ENCODE data around the gene DENND1A.

Gene DENND1A

DNA sequence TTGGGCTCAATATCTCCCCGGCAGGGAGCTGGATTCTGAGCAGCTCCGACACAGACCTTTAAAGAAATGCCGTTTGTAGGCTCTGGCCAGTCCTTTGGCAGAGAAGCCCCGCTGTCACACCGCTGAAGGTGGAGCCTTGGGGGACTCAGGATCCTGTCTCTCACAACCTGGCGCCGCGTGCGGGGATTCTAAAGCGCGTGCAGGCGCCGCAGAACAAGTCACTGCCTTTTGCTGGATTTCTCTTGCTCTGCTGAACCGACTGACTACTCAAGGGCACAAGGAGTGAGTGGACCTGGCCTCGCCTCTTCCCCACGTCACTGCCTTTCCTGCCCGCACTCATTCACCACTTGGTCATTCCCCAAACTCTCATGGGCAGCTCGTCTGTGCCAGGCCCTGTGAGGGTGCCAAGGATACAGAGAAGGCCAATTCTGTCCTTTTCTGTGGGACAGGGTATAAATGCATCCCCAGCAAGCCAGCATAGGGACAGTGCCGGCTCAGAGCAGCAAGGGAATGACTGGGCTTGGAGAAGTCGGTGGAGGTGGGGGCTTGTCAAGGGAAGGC, 504.6 kb downstream of the DENND1A start:
- DNase-seq (ENCODE audit: low spot score), result no peak

DNA sequence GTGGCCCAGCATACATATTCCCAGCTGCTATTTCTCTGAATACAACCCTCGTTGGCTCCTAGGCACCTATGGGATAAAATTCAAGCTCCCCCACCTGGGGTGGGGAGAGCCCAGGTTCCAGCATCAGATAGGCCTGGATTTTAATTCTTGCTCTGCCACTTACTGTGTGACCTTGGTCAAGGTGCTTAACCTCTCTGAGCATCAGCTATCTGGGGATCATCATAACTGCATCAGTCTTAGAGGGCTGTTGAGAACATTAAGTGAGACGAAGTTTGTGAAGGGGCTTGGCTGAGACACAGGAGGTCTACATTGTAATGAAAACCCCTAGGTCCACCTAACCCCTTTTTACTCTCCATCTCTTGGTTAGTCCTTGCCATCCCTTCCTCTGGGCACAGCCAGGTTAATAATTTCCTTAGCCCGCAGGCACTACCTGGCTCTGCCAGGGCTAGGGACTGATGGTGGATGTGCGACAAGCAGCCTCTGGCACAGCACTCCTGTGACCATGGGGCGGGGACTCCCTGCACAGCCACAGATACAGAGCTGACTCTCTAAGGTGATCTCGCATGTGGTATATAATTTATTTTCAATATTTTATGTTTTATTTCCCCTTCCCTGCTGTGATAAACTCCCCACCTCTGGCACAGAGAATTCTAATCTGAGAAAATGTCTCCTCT, 505.2 kb downstream of the DENND1A start:
- no peak for DNase-seq (ENCODE audit: low spot score)

DNA sequence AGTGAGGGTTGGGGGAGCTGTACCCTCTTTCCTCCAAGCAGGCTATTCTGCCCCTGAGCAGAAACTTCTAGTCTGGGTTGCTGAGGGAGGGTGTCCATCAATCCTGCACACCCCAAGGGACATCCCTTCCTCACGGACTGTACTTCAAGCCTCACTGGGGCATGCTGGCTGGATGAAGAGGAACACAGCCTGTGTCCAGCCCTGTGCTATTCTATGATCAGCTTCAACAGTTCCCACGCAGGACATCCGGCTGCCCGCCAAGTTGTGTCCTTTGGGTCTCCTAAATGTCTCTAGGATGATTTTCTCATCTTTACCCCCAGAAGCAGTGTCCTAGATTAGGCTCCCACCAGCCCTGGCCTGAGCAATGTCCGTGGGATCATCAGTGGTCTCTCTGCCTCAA, 505.8 kb downstream of the DENND1A start:
- no peak for DNase-seq (ENCODE audit: low spot score)

DNA sequence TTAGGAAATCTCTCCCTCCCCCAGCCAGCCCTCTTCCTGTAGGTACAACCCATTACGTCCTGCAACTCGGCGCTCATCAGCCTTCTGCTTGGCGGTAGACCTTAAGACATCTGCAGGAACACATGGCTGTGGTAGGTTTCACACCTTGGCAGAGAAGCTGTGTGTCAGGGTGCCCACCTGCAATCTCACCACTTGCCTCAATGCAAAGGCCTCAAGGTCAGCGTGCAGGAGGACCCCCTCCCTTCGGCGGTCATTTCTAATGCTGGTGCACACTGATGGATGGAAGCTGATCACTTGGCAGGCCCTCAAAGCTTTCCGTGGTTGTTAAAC, 506.6 kb downstream of the DENND1A start:
- DNase-seq (ENCODE audit: low spot score), result no peak

DNA sequence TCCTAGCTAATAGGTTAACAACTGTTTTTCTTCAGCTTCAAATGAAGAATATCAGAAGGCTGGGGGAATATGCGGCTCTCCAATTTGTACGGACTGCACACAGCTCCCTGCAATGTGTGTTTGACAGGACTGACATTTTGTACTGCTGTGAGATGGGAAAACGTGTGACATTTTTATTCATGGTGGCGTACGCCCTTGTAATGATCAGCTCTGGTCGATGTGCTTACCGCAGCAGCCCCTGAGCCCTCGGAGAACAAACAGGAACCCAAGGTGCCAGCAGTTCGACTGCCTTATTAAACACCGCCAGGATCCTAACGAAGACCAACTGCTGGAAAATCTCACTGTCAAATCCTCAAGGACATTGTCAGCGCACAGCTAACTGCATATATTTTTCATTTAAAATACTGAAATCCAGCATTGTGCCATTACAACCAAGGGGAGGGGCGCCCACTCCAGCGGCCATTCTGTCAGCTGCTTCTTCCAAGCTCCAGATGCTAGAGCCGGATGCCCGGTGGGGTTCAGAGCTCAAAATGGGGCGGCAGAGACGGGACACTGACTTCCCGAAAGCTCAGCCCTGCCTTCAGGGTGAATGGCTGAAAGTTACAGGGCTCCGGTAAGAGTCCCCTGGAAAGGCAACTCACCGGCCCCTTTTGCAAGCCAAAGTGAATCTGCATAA, 507.2 kb downstream of the DENND1A start:
- DNase-seq (ENCODE audit: low spot score), result no peak

DNA sequence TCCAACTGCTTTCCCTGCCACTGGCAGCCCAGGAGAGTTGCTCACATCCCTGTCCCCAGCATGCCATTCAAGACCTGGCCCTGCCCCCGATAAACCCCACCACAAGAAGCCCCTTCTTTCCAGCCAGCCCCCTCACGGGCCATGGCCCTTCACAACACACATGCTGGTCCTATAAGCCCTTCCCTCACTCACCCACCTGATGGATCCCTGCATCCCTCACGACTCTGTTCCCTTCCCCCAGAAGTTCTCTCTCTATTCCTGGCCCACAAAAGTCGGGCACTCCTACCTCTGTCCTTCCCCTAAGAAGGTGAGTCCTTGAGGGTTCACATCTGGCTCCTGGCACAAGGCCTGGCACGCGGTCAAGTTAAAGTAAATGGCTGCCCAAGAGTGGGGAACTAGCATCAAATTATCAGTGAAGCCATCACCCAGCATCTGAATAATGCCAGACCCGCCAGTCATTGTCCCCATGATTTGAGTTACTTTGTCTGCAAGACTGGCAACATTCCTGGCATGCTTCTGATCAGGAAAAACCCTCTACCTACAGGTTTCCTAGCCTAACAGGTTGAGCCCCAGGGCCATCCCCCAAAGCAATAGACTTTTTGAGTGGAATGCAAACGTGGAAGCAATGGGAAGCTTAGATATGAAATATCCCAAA, 508.0 kb downstream of the DENND1A start:
- no peak for DNase-seq (ENCODE audit: low spot score)

DNA sequence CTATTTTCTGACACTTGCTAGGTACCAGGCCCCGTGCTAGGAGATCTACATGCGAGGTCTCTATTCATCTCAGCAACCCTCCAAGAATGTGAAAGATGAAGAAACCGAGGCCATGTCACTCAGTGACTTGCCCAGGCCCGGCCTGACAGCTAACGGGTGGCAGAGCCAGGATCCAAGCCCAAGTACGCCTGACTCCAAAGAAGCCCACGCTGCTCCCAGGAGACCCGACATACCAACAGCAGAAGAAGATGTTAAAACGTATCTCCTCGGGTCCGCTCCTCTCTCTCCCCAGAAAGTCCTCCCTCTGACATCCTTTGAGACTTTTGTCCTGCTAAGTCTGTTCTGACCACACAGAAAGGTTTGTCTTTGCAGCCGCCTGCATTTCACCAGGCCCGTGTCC, 508.7 kb downstream of the DENND1A start:
- DNase-seq (ENCODE audit: low spot score), result no peak

DNA sequence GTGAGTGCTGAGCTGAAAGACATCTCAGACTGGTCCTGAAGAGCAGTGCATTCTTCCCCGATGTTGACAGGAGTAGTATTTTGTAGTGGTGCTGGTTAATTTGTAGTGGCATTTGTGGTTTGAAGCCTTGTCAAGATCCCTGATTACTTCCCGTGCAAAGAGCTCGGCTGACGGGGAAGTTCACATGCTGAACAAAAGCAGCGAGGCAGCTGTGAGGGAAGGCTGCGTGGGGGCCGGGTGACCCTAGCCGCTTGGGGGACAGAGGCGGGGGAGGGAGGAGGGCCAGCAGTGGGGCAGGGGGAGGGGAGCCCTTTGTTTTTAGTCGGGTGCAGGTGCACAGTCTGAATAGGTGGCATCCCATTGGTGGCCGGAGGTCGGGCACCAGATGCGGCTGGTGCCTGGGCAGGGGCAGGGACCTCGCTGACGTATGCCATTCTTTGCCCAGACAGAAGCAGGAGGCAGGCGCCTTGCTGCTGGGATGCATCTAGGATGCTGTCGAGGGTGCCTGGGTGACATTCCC, 509.3 kb downstream of the DENND1A start:
- DNase-seq (ENCODE audit: low spot score), result no peak

DNA sequence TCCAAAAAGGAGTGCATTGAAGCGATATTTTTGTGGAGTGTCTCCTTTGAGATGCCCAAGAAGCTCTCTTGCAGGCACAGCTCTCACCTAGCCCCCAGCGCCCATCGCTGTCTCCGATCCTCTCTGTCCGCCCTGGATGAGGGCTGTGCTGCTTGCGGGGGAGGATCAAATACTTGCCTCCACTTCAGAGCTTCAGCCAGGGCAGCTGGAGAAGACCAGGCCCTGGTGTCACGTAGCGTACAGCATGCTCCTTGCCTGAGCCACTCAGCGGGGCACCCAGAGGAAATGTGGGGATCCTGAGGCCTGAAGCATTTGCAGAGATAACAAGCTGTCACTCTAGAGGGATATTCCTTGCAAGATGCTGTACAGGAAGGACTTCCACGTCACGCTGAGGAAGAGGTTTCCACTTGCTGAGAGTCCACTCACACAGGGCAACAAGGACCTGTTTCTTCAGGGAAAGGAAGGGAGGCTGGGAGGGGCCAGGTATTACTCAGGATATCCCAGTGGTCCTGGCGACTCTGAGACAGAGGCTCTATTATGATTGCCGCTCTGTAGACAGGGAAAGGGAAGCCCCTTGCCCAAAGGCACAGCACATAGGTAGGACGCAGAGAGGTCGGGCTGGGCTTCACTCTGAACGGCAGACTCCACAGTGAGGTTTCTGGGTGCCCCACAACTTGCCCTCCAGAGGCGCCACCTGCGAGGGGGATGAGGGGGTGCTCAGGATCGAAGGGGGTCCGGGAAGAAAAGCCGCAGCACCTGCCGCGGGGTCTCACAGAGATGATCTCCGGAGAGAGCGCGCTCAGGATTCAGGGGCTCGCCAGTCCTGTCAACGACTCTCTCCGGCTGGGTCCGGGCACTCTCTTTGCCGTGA, 510.0 kb downstream of the DENND1A start:
- no peak for DNase-seq (ENCODE audit: low spot score)

DNA sequence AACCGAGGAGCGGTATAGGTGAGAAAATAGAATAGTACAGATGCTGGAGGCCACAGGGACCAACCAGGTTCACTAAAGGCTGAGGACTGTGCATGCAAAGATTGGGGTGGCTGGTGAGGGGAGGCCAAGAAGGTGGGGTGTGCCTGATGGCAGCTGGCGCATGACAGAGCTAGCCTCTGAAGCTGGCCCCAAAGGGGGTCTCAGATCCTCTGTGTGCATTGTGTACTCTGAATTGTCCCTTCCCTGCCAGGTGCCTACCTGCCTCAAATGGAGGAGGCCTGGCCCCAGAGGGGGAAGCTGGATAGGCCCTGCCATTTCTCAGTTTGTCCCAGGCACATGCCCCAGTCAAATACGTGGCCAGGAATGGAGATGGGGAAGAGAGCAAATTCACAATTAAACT, 510.8 kb downstream of the DENND1A start:
- DNase-seq (ENCODE audit: low spot score), result no peak

DNA sequence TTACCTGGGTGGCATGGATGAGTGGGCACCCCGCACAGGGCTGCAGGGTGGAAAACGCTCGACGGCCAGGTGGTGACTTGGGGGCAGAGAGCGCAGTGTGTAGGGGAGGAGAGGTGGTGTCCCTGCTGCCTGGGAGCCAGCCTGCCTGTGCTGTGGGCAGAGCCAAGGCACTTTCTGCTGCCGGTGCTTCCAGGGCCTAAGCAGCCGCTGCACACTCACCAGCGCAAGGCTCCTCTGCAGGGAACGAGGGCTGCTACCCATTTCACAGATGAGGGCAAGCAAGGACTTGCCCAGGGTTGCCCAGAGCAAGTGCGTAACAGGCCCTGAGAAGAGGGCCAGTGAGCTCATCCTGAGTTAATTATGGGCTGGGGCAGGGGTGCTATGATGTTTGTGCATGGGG, 511.4 kb downstream of the DENND1A start:
- DNase-seq (ENCODE audit: low spot score), result no peak

DNA sequence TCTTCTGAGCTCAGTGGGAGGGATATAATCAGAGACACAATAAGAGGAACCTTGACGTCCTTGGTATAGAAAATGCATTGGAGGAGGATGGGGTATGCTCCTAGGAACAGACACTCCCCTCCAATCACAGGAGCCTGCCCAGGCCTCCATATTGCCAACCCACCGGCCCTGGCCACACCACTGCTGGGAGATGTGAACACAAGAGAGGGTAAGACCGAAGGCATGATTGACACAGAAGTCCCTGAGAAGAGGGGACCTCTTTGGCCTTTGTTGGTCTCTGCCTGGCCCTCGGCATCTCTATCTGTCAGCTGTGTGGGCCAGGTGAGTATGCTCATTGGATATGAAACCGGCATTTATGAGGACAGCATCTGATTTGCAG, 511.9 kb downstream of the DENND1A start:
- no peak for DNase-seq (ENCODE audit: low spot score)

DNA sequence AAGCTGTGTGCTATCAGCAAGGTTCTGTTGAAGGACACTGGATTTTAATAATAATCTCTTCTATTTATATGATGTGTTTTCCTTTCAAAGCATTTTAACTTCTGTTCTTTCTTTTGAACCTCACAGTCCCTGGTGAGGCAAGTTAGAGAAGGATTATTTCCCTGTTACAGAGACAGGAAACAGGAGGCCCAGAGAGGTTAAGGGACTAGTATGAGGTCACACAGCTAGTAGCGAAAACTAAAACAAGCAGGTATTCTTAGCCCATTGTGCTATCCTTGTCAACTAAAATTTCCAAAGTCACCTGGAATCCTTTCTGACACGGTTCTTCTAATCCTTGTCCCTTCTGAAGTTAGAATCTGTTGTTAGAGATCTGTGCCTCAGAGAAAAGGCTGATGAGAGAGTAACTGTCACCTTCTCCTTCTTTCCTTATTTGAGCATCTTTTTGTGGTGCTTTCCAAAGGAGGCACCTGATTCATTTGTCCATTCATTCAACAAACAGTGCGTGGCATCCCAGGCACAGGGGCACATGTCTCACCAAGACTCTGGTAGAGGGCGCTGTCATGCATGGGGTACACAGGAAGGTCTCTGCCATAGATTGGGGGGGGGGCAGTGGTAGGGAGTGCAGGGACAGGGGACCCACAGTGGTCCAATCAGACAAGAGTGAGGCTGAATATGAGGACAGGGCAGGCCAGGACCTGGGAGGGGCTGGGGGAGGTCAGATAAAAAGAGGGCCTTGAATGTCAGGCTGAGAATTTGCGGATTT, 512.5 kb downstream of the DENND1A start:
- DNase-seq (ENCODE audit: low spot score), result no peak

DNA sequence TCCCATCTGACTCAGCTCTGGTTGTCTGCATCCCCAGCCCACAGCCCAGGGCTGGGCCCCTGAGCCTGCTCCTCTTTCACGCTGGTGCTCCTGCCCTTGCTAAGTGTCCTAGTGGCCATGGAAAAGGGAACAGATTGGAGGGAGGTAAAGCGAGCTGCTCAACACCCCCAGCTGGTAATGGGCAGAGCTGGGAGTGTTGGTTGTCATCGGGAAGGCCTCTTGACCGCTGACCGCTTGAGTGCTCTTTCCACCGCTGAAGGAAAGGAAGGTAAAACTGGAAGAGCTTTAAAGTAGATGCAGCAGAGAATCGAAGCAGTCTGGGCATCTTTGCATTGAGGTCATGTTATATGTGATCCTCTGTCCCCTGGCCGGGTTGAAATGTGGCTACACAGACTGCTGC, 513.8 kb downstream of the DENND1A start:
- no peak for DNase-seq (ENCODE audit: low spot score)

DNA sequence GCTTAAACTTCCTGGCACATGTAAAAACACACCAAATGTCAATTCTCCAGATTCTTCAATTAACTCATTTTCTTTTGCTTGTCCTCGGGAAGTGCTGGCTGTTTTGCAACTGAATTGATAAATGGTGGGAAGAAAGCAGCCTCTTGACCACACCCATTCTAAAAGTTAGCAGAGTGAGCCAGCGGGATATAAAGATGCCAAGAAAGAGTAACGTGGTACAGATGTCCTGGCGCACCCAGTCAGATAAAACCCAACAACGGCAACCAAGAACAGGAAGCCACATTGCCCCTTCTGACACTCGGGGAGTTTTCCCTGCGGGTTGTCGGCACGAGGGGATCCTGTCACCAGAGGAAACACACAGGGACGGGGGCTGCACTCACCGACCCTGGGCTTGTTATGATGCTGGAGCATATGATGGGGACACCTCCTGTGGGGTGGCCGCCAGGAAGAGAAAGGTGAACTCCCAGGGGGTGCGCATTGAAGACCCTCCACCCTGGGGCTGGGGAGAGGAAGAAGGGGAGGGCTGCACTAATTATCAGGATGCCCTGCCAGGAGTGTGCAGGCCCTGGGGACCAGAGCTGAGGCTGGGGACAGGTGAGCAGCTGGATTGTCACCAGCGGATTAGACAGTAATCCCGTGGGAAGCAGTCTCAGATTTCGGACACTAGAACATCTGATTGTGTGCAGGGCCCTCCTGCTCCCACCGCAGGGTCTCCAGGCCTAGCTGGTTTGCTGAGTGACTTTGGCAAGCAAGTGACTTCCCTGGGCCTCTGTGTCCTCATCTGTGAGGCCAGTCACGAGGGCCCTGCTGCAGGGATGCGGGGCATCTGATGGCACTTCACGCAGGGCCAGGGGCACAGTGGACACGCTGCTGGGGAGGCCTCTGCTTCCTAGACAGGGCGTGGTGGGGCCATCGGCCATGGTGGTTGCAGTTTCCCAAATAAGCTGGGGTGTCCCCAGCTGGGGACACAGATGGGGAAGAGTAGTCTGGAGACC, 514.7 kb downstream of the DENND1A start:
- no peak for DNase-seq (ENCODE audit: low spot score)

DNA sequence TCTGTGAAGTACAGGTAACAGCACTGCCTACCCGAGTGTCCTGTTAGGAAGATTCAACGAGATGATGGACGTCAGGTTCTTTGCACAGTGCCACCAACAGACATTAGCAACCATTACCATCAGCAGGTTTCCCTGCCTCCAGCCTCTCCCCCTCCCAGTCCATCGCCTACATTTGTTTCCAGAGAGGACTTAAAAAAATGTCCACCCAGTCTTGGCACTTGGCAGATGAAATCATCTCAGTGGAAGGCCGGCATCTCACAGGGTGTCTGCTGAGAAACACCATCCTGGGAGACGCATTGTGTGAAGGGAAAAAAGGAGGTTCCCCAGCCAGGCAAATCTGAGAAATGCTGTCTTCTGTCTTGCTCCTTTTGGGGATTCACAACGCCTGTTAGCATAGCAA, 515.7 kb downstream of the DENND1A start:
- DNase-seq (ENCODE audit: low spot score), result no peak

DNA sequence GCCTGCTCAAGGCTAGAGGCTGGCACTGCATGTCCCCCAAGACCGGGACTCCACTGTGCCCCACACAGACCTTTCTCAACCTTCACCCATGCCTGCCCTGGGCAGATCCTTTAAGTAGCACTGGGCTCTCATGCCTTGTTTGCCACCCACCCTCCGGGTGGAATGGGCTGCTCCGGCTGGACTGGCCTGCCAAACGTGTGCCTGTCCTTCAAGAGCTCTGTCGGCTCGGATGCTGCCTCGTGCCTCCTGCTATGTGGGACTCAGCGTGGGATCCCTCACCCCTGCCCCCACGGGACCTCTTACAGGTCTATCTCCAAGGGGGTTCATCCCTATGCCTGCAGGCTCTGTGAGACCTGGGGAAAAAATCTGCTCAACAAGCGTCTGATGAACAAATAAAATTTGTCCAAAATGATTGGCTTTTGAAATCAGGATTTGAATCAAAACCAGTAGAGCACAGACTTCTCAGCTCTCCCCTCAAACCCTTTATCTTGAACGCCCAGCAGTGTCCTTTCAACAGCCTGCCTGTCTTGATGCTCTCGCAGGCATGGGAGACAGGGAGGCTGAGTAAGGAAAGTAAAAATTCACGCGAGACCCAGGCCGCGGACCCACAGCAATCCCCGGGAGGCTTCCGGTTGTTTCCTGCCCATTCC, 517.6 kb downstream of the DENND1A start:
- DNase-seq (ENCODE audit: low spot score), result no peak

DNA sequence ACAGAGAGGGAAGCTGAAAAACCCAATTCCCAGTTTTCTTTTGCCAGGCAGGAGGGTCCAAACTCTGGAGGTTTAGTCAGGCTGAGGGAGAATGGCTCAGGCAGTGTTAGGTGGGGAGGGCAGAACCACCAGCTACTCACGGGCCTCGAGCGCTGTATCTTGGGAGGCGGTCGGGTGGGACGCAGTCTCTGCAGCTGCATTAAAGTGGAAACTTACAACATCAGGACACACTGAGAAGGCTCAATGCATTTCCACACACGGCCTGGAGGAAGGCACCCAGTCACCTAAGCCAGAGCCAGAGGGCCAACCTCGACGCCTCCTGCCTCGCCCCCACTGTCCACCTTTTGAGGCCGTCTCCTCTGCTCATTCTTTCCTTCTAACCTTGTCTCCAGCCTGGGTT, 518.3 kb downstream of the DENND1A start:
- no peak for DNase-seq (ENCODE audit: low spot score)

DNA sequence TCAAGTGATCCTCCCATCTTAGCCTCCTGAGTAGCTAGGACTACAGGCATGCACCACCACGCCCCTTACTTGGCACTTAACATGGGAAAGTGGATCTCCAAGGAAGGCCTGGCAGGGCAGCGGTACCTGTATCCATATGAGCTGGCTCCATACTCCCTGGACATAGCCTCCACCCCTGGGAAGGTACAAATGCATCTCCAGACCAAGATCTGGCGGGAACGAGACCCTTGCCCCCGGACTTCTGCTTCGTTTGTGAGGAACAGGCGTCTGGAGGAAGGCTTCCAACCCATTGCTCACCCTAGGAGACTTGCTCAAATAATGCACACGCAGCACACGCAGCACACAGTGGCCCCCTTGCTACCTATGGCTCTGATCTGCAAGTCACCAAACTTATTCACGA, 518.7 kb downstream of the DENND1A start:
- no peak for DNase-seq (ENCODE audit: low spot score)
